ENCODE measurements around the gene ZNF688. TPM values are rescaled to one million over a fixed set of nuclear protein-coding genes. Genes with fewer than 3 reads are reported as not detected.
A peak's percentile ranks its signal among the peaks of the same experiment; 100 is the strongest.

ZNF688 gene
- total RNA-seq, 3 donors from 2014 or later (not counting 1 experiment from before 2014, with no cell fraction given): 10.1 to 16.9 (median 16.5) TPM

DNA sequence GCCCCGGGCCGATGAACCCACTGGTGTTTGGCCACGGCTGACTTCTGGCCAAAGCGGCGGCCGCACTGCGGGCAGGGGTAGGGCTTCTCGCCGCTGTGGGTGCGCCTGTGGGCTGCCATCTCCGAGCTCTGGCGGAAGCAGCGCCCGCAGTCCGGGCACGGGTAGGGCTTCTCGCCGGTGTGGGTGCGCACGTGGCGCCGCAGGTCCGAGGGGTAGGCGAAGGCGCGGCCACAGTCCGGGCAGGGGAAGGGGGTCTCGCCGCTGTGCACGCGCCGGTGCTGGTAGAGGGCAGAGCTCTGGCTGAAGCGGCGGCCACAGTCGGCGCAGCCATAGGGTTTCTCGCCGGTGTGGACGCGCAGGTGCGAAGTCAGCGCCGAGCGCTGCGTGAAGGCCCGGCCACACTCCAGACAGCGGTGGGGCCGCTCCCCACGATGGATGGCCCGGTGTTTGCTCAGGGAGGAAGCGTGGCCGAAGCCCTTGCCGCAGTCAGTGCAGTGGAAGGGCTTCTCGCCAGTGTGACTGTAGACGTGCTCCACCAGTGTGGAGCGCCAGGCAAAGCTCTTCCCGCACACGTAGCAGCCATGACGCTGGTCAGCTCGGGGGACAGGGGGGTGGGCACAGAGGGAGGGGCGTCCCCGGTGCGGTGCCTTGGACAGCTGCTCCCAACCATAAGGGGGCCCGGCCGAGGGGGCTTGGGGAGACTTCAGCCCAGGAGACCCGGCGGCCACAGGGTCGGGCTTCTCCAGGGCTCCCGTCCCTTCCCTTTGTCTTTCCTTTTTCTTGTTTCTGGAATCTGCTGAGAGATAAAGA is 16.0 kb downstream of the ZNF688 start:
- no peaks in the 10 kb centered on the region for H3K27me3 Mint-ChIP-seq (ENCODE audit: low read depth in 2 of 2)
- no peaks in the 10 kb centered on the region for H3K9me3 Mint-ChIP-seq
- H3K36me3 ChIP-seq (ENCODE audit: control insufficient read depth, insufficient read depth, low read length): peaks cover 25% of the 10 kb centered on the region
- 96% methylated on average over 69 of the region's 69 CpGs for WGBS (ENCODE audit: insufficient coverage)
- H3K9me3 ChIP-seq (ENCODE audit: control insufficient read depth, insufficient read depth, low read length): no peaks in the 10 kb centered on the region
- no peaks in the 10 kb centered on the region for H3K27me3 ChIP-seq (ENCODE audit: control insufficient read depth, insufficient read depth, low read length)
- H3K36me3 Mint-ChIP-seq: no peaks in the 10 kb centered on the region
- no peak overlapping the region for H3K4me3 ChIP-seq (ENCODE audit: low read length)
- peaks cover 39 to 42% of the 10 kb centered on the region in 2 donors for H3K4me1 Mint-ChIP-seq
- DNase-seq (no peak), ATAC-seq (no peak)
- intact Hi-C loops (cut with micrococcal nuclease): no loop called here
- H3K4me1 ChIP-seq (ENCODE audit: control insufficient read depth, insufficient read depth, low read length): peaks cover 68% of the 10 kb centered on the region
- TF ChIP-seq, protein P1, sequence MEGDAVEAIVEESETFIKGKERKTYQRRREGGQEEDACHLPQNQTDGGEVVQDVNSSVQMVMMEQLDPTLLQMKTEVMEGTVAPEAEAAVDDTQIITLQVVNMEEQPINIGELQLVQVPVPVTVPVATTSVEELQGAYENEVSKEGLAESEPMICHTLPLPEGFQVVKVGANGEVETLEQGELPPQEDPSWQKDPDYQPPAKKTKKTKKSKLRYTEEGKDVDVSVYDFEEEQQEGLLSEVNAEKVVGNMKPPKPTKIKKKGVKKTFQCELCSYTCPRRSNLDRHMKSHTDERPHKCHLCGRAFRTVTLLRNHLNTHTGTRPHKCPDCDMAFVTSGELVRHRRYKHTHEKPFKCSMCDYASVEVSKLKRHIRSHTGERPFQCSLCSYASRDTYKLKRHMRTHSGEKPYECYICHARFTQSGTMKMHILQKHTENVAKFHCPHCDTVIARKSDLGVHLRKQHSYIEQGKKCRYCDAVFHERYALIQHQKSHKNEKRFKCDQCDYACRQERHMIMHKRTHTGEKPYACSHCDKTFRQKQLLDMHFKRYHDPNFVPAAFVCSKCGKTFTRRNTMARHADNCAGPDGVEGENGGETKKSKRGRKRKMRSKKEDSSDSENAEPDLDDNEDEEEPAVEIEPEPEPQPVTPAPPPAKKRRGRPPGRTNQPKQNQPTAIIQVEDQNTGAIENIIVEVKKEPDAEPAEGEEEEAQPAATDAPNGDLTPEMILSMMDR (IDR thresholded peaks at IDR 0.05): no peak
- peak overlapping the region; percentile 89 to 94 for H3K27ac Mint-ChIP-seq
- no peak overlapping the region for H3K27ac ChIP-seq (ENCODE audit: low read length)
- peak overlapping the region; percentile 67 for H3K4me3 Mint-ChIP-seq

DNA sequence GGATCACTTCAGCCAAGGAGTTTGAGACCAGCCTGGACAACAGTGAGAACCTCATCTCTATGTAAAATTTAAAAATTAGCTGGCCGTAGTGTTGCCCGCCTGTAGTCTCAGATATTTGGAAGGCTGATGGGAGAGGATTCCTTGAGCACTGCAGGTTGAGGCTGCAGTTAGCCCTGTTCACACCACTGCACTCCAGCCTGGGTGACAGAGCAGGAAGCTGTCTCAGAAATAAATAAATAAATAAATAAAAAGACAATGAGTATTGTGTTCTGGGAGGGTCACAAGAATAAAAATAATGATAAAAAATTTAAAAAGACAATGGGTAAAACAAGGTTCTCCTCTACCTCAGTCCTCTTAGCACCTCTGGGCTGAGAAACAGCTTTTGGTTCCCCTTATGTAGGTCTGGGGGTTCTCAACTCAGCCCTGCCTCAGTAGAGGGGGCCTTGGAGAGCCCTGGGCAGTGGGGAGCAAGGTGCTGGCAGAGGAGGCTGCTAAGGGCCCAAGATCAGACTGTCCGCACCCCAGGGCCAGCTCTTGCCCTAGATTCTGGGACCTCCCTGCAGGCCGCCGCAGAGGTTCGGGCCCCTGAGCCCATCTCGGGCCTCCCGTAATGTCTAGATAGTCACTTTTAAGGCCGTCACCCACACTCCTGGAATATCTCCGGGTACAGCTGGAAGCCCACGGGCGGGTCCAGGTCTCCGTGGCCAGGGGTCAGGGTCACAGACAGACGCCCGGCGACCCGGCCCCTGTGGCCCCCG is 16.8 kb downstream of the ZNF688 start:
- H3K36me3 ChIP-seq (ENCODE audit: control insufficient read depth, insufficient read depth, low read length): peaks cover 25% of the 10 kb centered on the region
- peaks cover 68% of the 10 kb centered on the region for H3K4me1 ChIP-seq (ENCODE audit: control insufficient read depth, insufficient read depth, low read length)
- no peak for ATAC-seq
- TF ChIP-seq, protein P1 (IDR thresholded peaks at IDR 0.05): no peak
- Mint-ChIP-seq H3K4me1 (peaks cover 39 to 42% of the 10 kb centered on the region in 2 donors), H3K9me3 (no peaks in the 10 kb centered on the region), H3K27me3 (ENCODE audit: low read depth in 2 of 2) (no peaks in the 10 kb centered on the region), H3K27ac (peak overlapping the region in 1 of 2 donors; percentile 90), H3K36me3 (no peaks in the 10 kb centered on the region), H3K4me3 (peak overlapping the region; percentile 28)
- no peaks in the 10 kb centered on the region for H3K9me3 ChIP-seq (ENCODE audit: control insufficient read depth, insufficient read depth, low read length)
- H3K27ac ChIP-seq (ENCODE audit: low read length): no peak overlapping the region
- H3K4me3 ChIP-seq (ENCODE audit: low read length): no peak overlapping the region
- no peaks in the 10 kb centered on the region for H3K27me3 ChIP-seq (ENCODE audit: control insufficient read depth, insufficient read depth, low read length)
- WGBS (ENCODE audit: insufficient coverage): 97% methylated on average over 18 of the region's 18 CpGs
- DNase-seq: no peak
- intact Hi-C loops (cut with micrococcal nuclease): no loop called here

DNA sequence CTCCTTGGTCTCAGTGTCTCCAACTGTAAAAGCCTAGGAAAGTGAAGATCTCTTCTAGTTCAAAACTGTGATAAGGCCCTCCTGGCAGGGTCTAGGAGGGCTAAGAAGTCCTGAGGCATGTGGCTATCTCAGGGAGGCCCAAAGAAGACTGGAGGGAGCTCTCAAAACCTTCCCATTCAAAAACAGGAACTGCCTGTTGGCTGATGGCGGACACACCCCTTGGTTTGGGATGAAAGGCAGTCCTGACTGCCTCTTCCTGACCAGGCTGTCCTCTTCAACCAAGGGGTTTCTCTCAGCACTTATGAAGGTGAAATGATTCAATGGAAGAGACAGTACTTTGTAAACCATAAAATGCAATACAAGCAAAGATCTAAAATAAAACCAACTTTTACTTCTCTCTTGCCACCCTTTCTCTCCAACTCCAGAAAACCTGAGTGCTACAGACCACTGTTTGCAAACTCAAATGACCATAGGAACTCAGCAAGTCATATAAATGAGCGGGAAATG is 18.1 kb downstream of the ZNF688 start:
- peaks cover 28 to 36% of the 10 kb centered on the region in 2 donors for H3K4me1 Mint-ChIP-seq

More for the DNA sequence above, 18.1 kb downstream of the ZNF688 start:
- Mint-ChIP-seq H3K27ac (peak overlapping the region; percentile 90 to 93), H3K27me3 (ENCODE audit: low read depth in 2 of 2) (no peaks in the 10 kb centered on the region), H3K9me3 (no peaks in the 10 kb centered on the region), H3K4me3 (no peak overlapping the region), H3K36me3 (no peaks in the 10 kb centered on the region)
- 92% methylated on average over 2 of the region's 2 CpGs for WGBS (ENCODE audit: insufficient coverage)
- ATAC-seq (no peak), DNase-seq (no peak)
- Histone ChIP-seq H3K27ac (ENCODE audit: low read length) (peak overlapping the region; percentile 33), H3K9me3 (ENCODE audit: control insufficient read depth, insufficient read depth, low read length) (no peaks in the 10 kb centered on the region), H3K4me3 (ENCODE audit: low read length) (no peak overlapping the region), H3K27me3 (ENCODE audit: control insufficient read depth, insufficient read depth, low read length) (no peaks in the 10 kb centered on the region), H3K36me3 (ENCODE audit: control insufficient read depth, insufficient read depth, low read length) (peaks cover 25% of the 10 kb centered on the region), H3K4me1 (ENCODE audit: control insufficient read depth, insufficient read depth, low read length) (peaks cover 60% of the 10 kb centered on the region)
- intact Hi-C loops (cut with micrococcal nuclease): no loop called here
- TF ChIP-seq, protein P1 (IDR thresholded peaks at IDR 0.05): no peak
